ENCODE data around the gene MYADML2. TPM values are rescaled to one million over a fixed set of nuclear protein-coding genes. Genes with fewer than 3 reads are reported as not detected.

The MYADML2 gene
- total RNA-seq, 1 donor from 2014 or later: not detected

DNA sequence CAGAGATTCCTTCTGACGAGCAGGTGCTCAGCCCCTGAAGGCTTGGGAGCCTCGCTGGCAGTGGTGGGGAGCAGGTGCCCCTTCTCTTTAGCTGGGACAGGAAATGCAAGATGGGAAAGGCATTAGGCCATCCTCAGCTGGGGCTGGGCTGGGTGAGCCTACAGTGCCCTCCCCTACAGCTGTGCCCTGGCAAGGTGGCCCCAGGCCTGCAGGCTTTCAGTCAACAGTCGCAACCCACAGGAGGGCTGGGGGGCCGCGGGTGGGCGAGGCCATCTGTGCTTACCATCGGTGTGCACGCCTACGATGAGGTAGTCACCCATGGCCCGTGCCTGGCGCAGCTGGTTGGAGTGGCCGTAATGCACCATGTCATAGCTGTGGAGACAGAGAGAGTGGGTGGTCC lies 37.8 kb downstream of the MYADML2 start:
- H3K27me3 Mint-ChIP-seq (ENCODE audit: low read depth): no peaks in the 10 kb centered on the region
- peak overlapping the region; percentile 84 for H3K4me3 Mint-ChIP-seq (ENCODE audit: low read depth)

GRCh38 chr17:81908793-81909192 lies 38.2 kb downstream of the MYADML2 start:
- intact Hi-C loops (cut with micrococcal nuclease): no loop called here
- Mint-ChIP-seq H3K36me3 (ENCODE audit: low read depth) (peaks cover 35% of the 10 kb centered on the region), H3K4me1 (ENCODE audit: low read depth) (peaks cover 8% of the 10 kb centered on the region), H3K9me3 (no peaks in the 10 kb centered on the region), H3K4me3 (ENCODE audit: low read depth) (no peak overlapping the region), H3K27ac (no peak overlapping the region), H3K27me3 (ENCODE audit: low read depth) (no peaks in the 10 kb centered on the region)
- DNase-seq (ENCODE audit: low spot score): no peak

More for the DNA sequence above, 37.8 kb downstream of the MYADML2 start:
- Mint-ChIP-seq H3K27ac (no peak overlapping the region), H3K4me1 (ENCODE audit: low read depth) (peaks cover 8% of the 10 kb centered on the region), H3K36me3 (ENCODE audit: low read depth) (peaks cover 36% of the 10 kb centered on the region), H3K9me3 (no peaks in the 10 kb centered on the region)
- intact Hi-C loops (cut with micrococcal nuclease): no loop called here
- DNase-seq (ENCODE audit: low spot score): no peak

DNA sequence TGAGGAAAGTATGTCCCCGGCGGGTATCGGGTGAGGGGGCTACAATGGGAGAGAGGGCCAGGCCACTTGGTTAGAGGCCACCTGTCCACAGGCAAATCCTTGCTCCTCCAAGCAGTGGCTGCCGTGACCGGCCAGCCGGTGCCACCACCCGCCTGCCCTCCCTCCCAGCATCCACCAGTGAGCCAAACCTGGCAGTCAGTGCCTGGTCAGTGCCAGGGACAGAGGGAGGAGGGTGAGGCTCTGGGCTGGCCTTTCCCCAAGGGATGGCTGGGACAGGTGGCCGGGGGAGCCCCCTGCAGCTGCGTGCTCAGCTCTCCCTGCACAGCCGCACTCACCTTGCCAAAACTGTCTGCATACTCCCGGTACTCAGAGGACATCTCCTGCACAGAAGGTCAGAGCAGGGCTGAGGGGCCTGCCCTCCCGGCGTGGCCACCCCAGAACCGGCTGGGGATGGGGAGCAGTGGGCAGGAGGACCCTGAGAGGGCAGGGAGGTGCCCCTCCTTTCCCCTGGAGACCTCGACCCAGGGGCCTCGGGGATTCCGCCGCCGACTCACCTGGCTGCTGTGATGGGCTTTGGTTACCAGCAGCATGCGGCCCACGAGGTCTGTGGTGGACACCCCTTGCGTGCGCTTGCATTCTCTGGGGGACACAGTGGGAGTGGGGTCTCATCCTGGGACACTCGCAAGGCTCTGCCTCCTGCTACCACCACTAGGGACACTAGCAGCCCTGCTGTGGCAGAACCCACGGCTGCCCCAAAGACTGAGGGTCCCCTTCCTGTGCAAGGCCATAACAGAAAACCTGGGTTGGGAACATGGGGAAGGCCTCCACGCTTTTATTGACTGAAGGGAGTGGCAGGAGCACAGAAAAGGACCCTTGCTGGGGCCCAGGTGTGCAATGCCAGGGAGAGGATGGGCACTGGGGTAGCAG lies 39.6 kb downstream of the MYADML2 start:
- H3K4me1 Mint-ChIP-seq (ENCODE audit: low read depth): peaks cover 8% of the 10 kb centered on the region
- H3K27me3 Mint-ChIP-seq (ENCODE audit: low read depth): no peaks in the 10 kb centered on the region
- no peaks in the 10 kb centered on the region for H3K9me3 Mint-ChIP-seq
- peaks cover 25% of the 10 kb centered on the region for H3K36me3 Mint-ChIP-seq (ENCODE audit: low read depth)
- intact Hi-C loops (cut with micrococcal nuclease): no loop called here
- H3K27ac Mint-ChIP-seq: no peak overlapping the region
- no peak overlapping the region for H3K4me3 Mint-ChIP-seq (ENCODE audit: low read depth)
- no peak for DNase-seq (ENCODE audit: low spot score)

- H3K36me3 Mint-ChIP-seq (ENCODE audit: low read depth): peaks cover 20% of the 10 kb centered on the region
- intact Hi-C loops (cut with micrococcal nuclease): no loop called here
- no peak overlapping the region for H3K4me3 Mint-ChIP-seq (ENCODE audit: low read depth)
- no peak overlapping the region for H3K27ac Mint-ChIP-seq
- no peak for DNase-seq (ENCODE audit: low spot score)
- peaks cover 3% of the 10 kb centered on the region for H3K4me1 Mint-ChIP-seq (ENCODE audit: low read depth)
- no peaks in the 10 kb centered on the region for H3K9me3 Mint-ChIP-seq
- H3K27me3 Mint-ChIP-seq (ENCODE audit: low read depth): no peaks in the 10 kb centered on the region
Observed at GRCh38 chr17:81906476-81907218, 40.4 kb downstream of the MYADML2 start.

DNA sequence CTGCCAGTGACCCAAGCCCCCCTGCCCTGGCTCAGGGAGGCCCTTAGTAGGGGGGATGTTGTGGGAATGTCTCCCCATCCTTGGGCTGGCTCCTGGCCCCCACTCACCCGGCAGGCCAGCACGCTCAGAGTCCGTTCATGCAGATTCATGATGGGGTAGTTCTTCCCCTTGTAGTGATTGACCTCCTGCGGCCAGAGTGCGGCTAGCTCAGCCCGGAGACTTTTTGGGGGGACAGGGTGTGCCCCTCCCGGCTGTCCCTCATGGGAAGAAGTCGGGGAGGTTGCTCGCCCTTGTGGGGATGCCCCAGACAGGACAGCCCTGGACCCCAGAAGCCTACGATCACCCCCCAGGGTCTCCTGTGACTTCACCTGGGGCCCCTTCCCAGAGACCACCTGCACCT lies 41.0 kb downstream of the MYADML2 start:
- Mint-ChIP-seq H3K4me3 (ENCODE audit: low read depth) (no peak overlapping the region), H3K36me3 (ENCODE audit: low read depth) (peaks cover 22% of the 10 kb centered on the region), H3K4me1 (ENCODE audit: low read depth) (peaks cover 3% of the 10 kb centered on the region), H3K9me3 (no peaks in the 10 kb centered on the region), H3K27ac (no peak overlapping the region), H3K27me3 (ENCODE audit: low read depth) (peaks cover 3% of the 10 kb centered on the region)
- no peak for DNase-seq (ENCODE audit: low spot score)
- intact Hi-C loops (cut with micrococcal nuclease): no loop called here

- Mint-ChIP-seq H3K27me3 (ENCODE audit: low read depth) (peaks cover 6% of the 10 kb centered on the region), H3K27ac (no peak overlapping the region), H3K9me3 (no peaks in the 10 kb centered on the region), H3K4me3 (ENCODE audit: low read depth) (no peak overlapping the region), H3K36me3 (ENCODE audit: low read depth) (peaks cover 27% of the 10 kb centered on the region), H3K4me1 (ENCODE audit: low read depth) (peaks cover 3% of the 10 kb centered on the region)
- intact Hi-C loops (cut with micrococcal nuclease): no loop called here
- DNase-seq (ENCODE audit: low spot score): no peak
Observed at GRCh38 chr17:81905424-81905875, 41.6 kb downstream of the MYADML2 start.

DNA sequence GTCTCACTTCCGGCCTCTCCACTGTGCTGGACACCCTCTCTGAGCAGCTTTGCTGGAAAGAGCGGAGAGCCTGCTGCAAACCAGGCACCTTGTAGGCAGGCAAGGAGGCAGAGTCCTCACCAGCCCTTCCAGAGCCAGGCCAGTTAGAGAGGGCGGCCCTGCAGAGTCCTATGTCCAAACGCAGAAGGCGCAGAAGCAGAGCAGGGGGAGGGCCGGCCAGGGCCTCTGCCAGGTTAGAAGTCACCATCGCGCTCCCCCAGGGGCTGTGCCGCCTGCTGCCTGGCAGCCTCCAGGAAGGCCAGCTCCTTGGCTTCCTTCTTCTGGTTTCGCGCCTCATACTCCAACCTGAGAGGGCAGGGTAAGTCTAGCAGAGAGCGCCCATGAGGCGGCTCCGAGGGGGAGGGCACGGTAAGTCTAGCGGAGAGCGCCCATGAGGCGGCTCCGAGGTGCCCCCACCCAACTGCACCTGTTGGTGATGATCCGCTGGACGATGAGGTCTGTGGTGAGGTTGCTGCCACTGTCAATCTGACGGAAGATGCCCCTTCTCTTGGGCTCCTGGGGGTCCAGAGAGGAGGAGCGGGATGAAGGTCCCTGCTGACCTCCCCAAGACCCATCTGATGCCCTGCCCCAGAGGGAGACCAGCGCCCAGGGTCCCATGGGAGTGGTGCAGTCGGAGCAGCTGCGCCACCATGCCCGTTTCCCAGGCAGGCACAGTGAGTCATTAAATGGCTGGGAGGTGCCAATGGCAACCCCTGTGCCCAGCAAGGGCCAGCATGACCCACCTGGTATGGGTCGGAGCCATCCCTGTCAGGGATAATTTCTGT lies 42.2 kb downstream of the MYADML2 start:
- H3K27ac Mint-ChIP-seq: no peak overlapping the region
- intact Hi-C loops (cut with micrococcal nuclease): no loop called here
- H3K27me3 Mint-ChIP-seq (ENCODE audit: low read depth): peaks cover 6% of the 10 kb centered on the region
- H3K9me3 Mint-ChIP-seq: no peaks in the 10 kb centered on the region
- no peaks in the 10 kb centered on the region for H3K4me1 Mint-ChIP-seq (ENCODE audit: low read depth)
- DNase-seq (ENCODE audit: low spot score): no peak
- peaks cover 32% of the 10 kb centered on the region for H3K36me3 Mint-ChIP-seq (ENCODE audit: low read depth)
- H3K4me3 Mint-ChIP-seq (ENCODE audit: low read depth): no peak overlapping the region

- Mint-ChIP-seq H3K27ac (no peak overlapping the region), H3K9me3 (no peaks in the 10 kb centered on the region), H3K36me3 (ENCODE audit: low read depth) (peaks cover 30% of the 10 kb centered on the region), H3K27me3 (ENCODE audit: low read depth) (peaks cover 6% of the 10 kb centered on the region), H3K4me1 (ENCODE audit: low read depth) (no peaks in the 10 kb centered on the region), H3K4me3 (ENCODE audit: low read depth) (no peak overlapping the region)
- DNase-seq (ENCODE audit: low spot score): no peak
- intact Hi-C loops (cut with micrococcal nuclease): no loop called here
Observed at GRCh38 chr17:81903896-81904599, 43.0 kb downstream of the MYADML2 start.

- no peaks in the 10 kb centered on the region for H3K4me1 Mint-ChIP-seq (ENCODE audit: low read depth)
- intact Hi-C loops (cut with micrococcal nuclease): no loop called here
- H3K27me3 Mint-ChIP-seq (ENCODE audit: low read depth): peaks cover 6% of the 10 kb centered on the region
- no peak overlapping the region for H3K27ac Mint-ChIP-seq
- H3K4me3 Mint-ChIP-seq (ENCODE audit: low read depth): no peak overlapping the region
- peaks cover 30% of the 10 kb centered on the region for H3K36me3 Mint-ChIP-seq (ENCODE audit: low read depth)
- H3K9me3 Mint-ChIP-seq: no peaks in the 10 kb centered on the region
- no peak for DNase-seq (ENCODE audit: low spot score)
Observed at GRCh38 chr17:81903415-81903831, 43.6 kb downstream of the MYADML2 start.

DNA sequence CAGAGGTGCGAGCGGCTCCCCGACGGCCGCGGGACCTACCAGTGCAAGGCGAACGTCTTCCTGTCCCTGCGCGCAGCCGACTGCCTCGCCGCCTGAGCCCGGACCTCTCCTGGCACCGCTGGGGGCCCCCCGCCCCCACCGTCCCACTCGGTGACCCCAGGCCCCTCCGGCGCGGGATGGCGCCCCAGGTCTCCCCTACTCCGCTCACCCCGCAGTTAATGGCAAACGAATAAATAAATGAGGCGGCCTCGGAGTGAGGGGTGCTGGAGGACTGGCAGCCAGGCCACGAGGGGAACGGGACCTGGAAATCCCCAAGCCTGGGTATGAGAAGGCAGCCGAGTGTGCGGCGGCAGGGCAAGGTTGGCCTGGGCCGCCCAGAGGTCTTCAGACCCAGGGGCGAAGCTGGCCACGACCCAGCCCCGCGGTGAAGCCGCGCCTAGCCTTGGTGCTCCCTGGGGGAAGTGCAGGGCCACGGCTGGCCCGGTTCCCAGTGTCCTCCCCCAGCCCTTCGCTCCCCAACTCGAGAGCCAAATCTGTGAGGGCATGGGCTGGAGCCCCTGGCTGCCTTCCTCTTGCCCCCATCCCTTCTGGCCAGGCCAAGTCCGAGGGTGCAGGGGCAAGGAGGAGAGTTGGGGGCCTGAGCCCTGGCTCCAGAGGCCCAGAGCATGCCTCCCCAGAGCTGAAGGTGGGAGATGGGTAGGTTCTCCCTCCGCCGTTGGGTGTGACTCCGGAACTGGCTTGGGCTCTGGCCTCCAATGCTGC lies 44.2 kb downstream of the MYADML2 start:
- Mint-ChIP-seq H3K36me3 (ENCODE audit: low read depth) (peaks cover 33% of the 10 kb centered on the region), H3K9me3 (no peaks in the 10 kb centered on the region), H3K4me1 (ENCODE audit: low read depth) (no peaks in the 10 kb centered on the region), H3K4me3 (ENCODE audit: low read depth) (no peak overlapping the region), H3K27me3 (ENCODE audit: low read depth) (peaks cover 6% of the 10 kb centered on the region), H3K27ac (no peak overlapping the region)
- intact Hi-C loops (cut with micrococcal nuclease): no loop called here
- DNase-seq (ENCODE audit: low spot score): no peak

DNA sequence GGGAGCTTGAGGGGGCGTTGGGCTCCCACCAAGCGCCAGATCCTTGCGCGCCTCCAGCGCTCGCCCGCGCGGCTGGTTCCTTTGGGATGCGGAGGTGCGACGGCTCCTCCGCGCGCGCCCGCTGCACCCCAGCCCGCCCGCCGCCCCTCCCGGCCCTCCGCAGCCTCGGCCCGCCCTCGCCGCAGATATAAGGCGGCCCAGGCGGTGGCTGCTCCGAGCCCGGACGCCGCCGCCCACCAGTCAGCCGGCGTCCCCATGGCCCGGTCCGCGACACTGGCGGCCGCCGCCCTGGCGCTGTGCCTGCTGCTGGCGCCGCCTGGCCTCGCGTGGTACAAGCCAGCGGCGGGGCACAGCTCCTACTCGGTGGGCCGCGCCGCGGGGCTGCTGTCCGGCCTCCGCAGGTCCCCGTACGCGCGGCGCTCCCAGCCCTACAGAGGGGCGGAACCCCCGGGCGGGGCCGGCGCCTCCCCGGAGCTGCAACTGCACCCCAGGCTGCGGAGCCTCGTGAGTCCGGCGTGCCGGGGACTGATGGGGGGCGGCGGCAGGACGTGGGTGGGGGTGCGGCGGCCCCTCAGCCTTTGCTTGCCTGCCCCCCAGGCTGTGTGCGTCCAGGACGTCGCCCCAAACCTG lies 44.9 kb downstream of the MYADML2 start, which contains the start of gene NPB:
NPB (plus strand) TSS at position 216 of the 630 bp plus-strand sequence; CDS start at position 256, 40 bp downstream.
- DNase-seq (ENCODE audit: low spot score): no peak
- Mint-ChIP-seq H3K27me3 (ENCODE audit: low read depth) (peaks cover 6% of the 10 kb centered on the region), H3K27ac (no peak within 1 kb of the TSS), H3K9me3 (no peaks in the 10 kb centered on the region), H3K4me1 (ENCODE audit: low read depth) (no peaks in the 10 kb centered on the region), H3K4me3 (ENCODE audit: low read depth) (no peak within 1 kb of the TSS), H3K36me3 (ENCODE audit: low read depth) (peaks cover 35% of the 10 kb centered on the region)
- intact Hi-C loops (cut with micrococcal nuclease): no loop called here

Data from activated T-helper 2 cell treated with anti-CD3 and anti-CD28 coated beads, Interferon-gamma antibody, Interleukin-2, Interleukin-4, amounts not matched to agents 10 μg/mL and 5 μg/mL and 100 μg/mL, durations not matched to agents 14 hours and 24 hours and 36 hours (primary cell).